HG03108 (cell line): ENCODE measurements around the gene CREB3.

Source experiments
- ATAC-seq: cut with Tn5 transposase; IDR thresholded peaks from one replicate; pipeline ENCODE4 v1.9.1; 2021; ENCODE audit warnings: moderate library complexity; ENCODE audit not compliant: unreplicated experiment

CREB3 gene

DNA sequence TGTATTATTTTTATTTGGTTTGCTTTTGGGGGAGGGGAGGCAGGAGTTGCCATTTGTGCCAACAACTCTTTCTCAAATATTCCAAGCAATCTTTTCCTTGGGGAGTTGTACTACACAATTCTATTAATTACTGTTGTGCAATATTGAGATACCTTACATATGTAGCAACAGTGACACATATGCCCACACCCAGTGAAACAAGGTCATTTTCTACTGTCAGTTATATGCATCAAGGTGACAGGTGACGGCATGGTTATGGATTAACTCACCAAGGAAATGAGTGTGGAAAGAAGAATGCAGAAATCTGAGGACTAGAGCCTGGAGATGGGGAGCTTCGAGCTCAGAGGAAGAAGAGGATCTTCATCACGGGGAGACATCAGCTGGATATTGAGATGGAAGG lies 39.5 kb downstream of the CREB3 start:
- no peak for ATAC-seq

DNA sequence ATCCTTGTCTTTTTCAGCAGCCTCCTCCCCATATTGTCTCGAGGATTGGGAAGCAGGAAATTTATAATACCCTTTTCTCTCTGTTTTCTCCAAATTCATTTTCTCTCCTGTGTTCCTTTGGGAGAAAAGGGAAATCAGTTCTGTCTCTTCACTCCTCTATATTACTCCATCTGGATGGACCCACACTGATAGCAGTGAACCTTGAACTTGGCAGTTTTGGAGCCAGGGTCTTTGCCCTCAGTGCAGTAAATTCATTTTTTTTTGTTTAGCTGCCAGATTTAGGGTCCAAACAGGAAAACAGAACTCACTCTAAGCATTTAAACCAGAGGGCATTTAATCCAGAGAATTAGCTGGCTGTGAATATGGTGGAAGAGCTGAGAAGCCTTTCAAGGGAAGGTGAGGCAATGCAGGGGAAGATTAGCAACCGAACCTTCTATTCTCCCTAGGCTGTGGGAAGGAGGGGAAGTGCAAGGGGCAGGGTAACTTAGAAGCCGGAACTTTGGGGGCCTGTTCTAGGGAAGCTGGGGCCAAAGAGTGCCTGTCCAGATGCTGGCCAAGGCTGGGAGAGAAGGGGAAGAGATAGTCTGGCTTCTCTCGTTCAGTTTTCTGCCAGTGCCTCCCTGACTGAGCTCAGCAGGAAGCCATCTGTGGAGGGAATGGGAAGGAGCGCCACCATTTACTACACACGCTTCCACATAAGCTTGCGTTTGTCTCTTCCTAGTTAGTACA lies 42.6 kb downstream of the CREB3 start:
- no peak for ATAC-seq

DNA sequence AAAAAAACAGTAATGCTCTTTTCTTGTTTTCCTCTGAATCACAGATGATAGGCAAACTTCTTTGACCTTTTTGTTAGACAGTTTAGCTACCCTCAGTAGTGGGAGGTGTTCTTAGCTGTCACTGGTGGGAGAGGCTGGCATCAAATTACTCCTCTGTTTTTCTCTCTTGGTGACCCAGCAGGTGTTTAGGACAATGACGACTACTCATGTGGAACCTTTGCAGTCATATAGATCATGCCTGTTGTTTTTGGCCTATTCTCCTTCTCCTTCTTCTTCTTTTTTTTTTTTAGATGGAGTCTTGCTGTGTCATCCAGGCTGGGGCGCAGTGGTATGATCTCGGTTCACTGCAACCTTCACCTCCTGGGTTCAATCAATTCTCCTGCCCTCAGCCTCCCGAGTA lies 43.6 kb downstream of the CREB3 start:
- ATAC-seq = no peak

DNA sequence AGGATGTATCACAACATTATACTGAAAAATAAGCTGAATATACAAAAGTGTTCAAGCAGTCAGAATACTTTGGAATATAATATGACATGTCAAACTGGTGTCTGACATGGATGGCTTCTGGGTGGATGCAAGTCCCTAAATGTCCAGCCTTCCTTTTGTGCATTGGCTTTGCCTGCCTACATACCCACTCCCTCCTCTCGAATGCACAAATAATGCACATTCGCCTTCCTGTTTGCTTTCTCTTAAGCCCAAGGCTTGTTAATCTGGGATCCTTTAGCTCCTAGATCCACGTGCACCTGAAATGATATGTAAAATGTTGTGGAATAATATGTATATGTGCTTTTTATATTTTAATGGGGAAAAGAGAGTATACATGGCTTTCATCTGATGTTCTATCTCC lies 46.0 kb downstream of the CREB3 start:
- no peak for ATAC-seq

DNA sequence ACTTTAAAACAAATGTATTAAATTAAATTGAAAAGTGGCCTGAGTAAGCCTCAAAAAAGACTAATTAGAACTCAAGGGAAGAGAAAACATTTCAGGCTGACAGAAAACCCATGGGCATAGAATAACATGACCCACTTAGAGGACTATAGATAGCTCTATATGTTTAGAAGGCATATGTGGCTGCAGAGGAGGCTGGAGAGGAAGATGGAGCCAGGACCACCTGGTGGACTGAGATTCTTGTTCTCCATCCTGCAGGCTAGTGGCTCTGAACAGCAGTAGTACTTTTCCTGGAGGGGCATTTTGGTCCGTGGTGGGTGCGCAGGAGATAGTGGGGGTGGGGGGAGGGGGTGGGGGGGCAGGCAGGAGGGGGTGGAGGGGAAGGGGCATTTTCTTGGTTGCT lies 48.6 kb downstream of the CREB3 start:
- no peak for ATAC-seq

DNA sequence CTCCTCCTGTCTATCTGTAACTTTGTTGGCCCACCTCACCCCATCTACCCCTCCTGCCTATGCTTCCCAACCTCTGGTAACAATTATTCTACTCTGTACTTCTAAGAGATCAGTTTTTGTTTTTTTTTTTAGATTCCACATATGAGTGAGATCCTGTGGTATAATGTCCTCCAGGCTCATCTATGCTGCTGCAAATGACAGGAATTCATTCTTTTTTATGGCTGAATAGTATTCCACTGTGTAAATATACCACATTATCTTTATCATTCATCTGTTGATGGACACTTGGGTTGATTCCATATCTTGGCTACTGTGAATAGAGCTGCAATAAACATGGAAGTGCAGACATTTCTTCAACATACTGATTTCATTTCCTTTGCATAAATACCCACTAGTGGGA lies 51.0 kb downstream of the CREB3 start:
- no peak for ATAC-seq
